Keratinocyte (primary cell): ENCODE results near the gene EIF4E1B. TPM values are rescaled to one million over a fixed set of nuclear protein-coding genes. Genes with fewer than 3 reads are reported as not detected.

Experiments
- DNase-seq: peaks from one replicate; pipeline ENCODE4 v3.0.0-alpha.2; 2011; ENCODE audit warnings: low read depth, missing footprints, low spot score
- FAIRE-seq: peaks from 2 replicates; lab custom pipeline; 2011; peaks lifted over from hg19 to GRCh38; lab: Jason Lieb, UNC
- H2AFZ ChIP-seq: 2 replicates; pipeline ENCODE4 v1.6.0; 2012; ENCODE audit warnings: low read length, control low read depth, inconsistent platforms; ENCODE audit not compliant: control insufficient read depth
- H3K27ac ChIP-seq: 2 replicates; pipeline ENCODE4 v1.5.1; 2011; ENCODE audit warnings: low read length; ENCODE audit not compliant: control insufficient read depth, insufficient read depth
- H3K27me3 ChIP-seq: 3 replicates; pipeline ENCODE4 v1.6.0; 2011; ENCODE audit warnings: low read length; ENCODE audit not compliant: control insufficient read depth, insufficient read depth; ENCODE audit errors: extremely low read depth
- H3K36me3 ChIP-seq, 2 experiments: 2 replicates in 1 of 2; 3 replicates in 1 of 2; pipeline ENCODE4 v1.5.1; 2011; ENCODE audit warnings: low read length in 2 of 2, mild to moderate bottlenecking in 1 of 2; ENCODE audit not compliant: control insufficient read depth in 2 of 2, insufficient read depth in 2 of 2; ENCODE audit errors: extremely low read depth in 1 of 2
- H3K4me1 ChIP-seq: 3 replicates; pipeline ENCODE4 v1.5.1; 2011; ENCODE audit warnings: low read length; ENCODE audit not compliant: control insufficient read depth, insufficient read depth; ENCODE audit errors: extremely low read depth
- H3K4me2 ChIP-seq: 3 replicates; pipeline ENCODE4 v1.6.0; 2011; ENCODE audit warnings: low read depth, low read length; ENCODE audit not compliant: control insufficient read depth, insufficient read depth; ENCODE audit errors: extremely low read depth
- H3K4me3 ChIP-seq, 3 experiments: fragments of 200-600 bp in 1 of 3; sonication (generic) in 1 of 3; 2 replicates in 2 of 3; 3 replicates in 1 of 3; pipeline ENCODE4 v1.5.1; 2011 to 2016; ENCODE audit warnings: low read length in 3 of 3, mild to moderate bottlenecking in 3 of 3, control low read depth in 2 of 3, inconsistent platforms in 1 of 3, low read depth in 1 of 3, mixed read lengths in 1 of 3, mixed run types in 1 of 3, moderate library complexity in 1 of 3; ENCODE audit not compliant: control insufficient read depth in 2 of 3, insufficient read depth in 2 of 3; ENCODE audit errors: extremely low read depth in 1 of 3
- H3K79me2 ChIP-seq: 2 replicates; pipeline ENCODE4 v1.6.0; 2012; ENCODE audit warnings: low read length; ENCODE audit not compliant: control insufficient read depth, insufficient read depth
- H3K9ac ChIP-seq: 3 replicates; pipeline ENCODE4 v1.6.0; 2011; ENCODE audit warnings: low read length; ENCODE audit not compliant: control insufficient read depth, insufficient read depth; ENCODE audit errors: extremely low read depth
- H3K9me1 ChIP-seq: 3 replicates; pipeline ENCODE4 v1.6.0; 2011; ENCODE audit warnings: low read length; ENCODE audit not compliant: control insufficient read depth, insufficient read depth; ENCODE audit errors: extremely low read depth
- H3K9me3 ChIP-seq: 2 replicates; pipeline ENCODE4 v1.5.1; 2012; ENCODE audit warnings: low read depth, low read length; ENCODE audit not compliant: control insufficient read depth
- H4K20me1 ChIP-seq: 3 replicates; pipeline ENCODE4 v1.6.0; 2011; ENCODE audit warnings: low read length; ENCODE audit not compliant: control insufficient read depth, insufficient read depth; ENCODE audit errors: extremely low read depth
- EZH2 ChIP-seq: IDR thresholded peaks from one replicate; pipeline ENCODE4 v1.6.1; 2012; ENCODE audit warnings: inconsistent platforms, mild to moderate bottlenecking, low read length, moderate library complexity
- dilution Hi-C: fragments of 300-500 bp; cut with MboI; formaldehyde crosslinking; loops from one replicate; pipeline ENCODE4 v1.7.0; 2020; ENCODE audit warnings: low sequenced_read_pairs; ENCODE audit not compliant: extremely low pct_ligation_motif_present
- polyA plus RNA-seq, 5 experiments: library from polyadenylated mRNA; depleted of rRNA in 3 of 5; stranded (reverse) in 3 of 5; stranded (forward) in 1 of 5; unstranded in 1 of 5; fragments of >200 nt; gene quantifications; 1 replicate in 1 of 5; 2 replicates in 3 of 5; 3 replicates in 1 of 5; pipeline versions ENCODE4 v1.2.1 to v1.2.3, GENCODE V29; 2011 to 2012; ENCODE audit warnings: missing spikeins in 2 of 5, low read depth in 1 of 5, low replicate concordance in 1 of 5
- TF ChIP-seq, protein P1 (sequence below), 3 experiments: IDR thresholded peaks in 1 of 3; conservative IDR thresholded peaks in 1 of 3; optimal IDR thresholded peaks in 1 of 3; 2 replicates in 2 of 3; 3 replicates in 1 of 3; pipeline versions ENCODE3 to v1.5.1; 2011; ENCODE audit warnings: low read length in 3 of 3, mild to moderate bottlenecking in 3 of 3, moderate library complexity in 2 of 3, control low read depth in 1 of 3, inconsistent platforms in 1 of 3; ENCODE audit not compliant: insufficient read depth in 2 of 3; ENCODE audit errors: extremely low read depth in 1 of 3

The EIF4E1B gene
- polyA plus RNA-seq, 1 donor (not counting 4 experiments of a cell fraction or from before 2014, with no cell fraction given), result not detected

DNA sequence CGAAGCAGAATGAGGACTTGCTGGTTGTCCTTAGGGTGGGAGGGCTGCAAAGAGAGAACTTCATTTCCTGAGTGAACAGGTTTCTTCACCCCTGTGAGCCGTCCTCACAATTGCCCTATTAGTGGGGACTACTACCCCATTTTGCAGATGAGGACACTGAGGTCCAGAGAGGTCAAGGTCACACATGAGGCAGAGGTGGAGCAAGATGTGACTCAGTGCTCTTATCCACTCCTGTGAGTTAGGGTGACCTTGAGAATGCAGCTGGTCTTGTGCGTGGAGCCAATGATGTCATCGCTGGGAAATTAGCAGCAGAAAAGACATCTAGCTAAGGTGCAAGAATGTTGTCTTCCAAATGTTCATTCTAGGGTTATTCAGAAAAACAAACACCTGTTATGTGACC lies 47.4 kb upstream of the EIF4E1B start:
- no peak for DNase-seq
- FAIRE-seq, result no peak

DNA sequence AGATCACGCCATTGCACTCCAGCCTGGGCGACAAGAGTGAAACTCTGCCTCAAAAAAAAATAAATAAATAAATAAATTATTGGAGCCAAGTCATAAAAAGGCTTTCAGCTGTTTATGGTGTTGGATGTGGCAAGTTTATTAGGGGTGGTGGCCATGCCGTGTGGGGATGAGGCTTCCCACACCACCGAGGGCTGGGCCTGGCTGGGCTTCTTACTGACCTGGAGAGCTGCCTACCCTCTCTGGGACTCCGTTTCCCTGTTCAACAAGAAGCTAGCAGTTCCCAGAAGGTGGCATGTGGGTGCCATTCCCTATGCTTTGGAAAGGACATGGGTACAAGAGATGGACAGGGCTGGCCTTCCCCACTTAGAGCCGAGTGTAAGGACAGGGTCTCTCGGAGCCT lies 43.1 kb upstream of the EIF4E1B start:
- no peak for FAIRE-seq
- Histone ChIP-seq H2AFZ (no peak overlapping the region), H3K4me2 (no peak overlapping the region), H3K4me1 (peaks cover 8% of the 10 kb centered on the region), H4K20me1 (no peaks in the 10 kb centered on the region), H3K79me2 (no peaks in the 10 kb centered on the region), H3K4me3 (no peak overlapping the region), H3K27me3 (no peaks in the 10 kb centered on the region), H3K27ac (no peak overlapping the region), H3K36me3 (no peaks in the 10 kb centered on the region), H3K9ac (no peak overlapping the region), H3K9me3 (peaks cover 13% of the 10 kb centered on the region), H3K9me1 (no peaks in the 10 kb centered on the region)
- no peak for TF ChIP-seq EZH2
- TF ChIP-seq, protein P1, sequence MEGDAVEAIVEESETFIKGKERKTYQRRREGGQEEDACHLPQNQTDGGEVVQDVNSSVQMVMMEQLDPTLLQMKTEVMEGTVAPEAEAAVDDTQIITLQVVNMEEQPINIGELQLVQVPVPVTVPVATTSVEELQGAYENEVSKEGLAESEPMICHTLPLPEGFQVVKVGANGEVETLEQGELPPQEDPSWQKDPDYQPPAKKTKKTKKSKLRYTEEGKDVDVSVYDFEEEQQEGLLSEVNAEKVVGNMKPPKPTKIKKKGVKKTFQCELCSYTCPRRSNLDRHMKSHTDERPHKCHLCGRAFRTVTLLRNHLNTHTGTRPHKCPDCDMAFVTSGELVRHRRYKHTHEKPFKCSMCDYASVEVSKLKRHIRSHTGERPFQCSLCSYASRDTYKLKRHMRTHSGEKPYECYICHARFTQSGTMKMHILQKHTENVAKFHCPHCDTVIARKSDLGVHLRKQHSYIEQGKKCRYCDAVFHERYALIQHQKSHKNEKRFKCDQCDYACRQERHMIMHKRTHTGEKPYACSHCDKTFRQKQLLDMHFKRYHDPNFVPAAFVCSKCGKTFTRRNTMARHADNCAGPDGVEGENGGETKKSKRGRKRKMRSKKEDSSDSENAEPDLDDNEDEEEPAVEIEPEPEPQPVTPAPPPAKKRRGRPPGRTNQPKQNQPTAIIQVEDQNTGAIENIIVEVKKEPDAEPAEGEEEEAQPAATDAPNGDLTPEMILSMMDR (optimal IDR thresholded peaks at IDR 0.05 in 1 of 3, IDR thresholded peaks at IDR 0.05 in 1 of 3, conservative IDR thresholded peaks at IDR 0.05 in 1 of 3; ENCODE audit: extremely low read depth in 1 of 3, insufficient read depth in 2 of 3, low read length in 3 of 3), result no peak
- dilution Hi-C loops, result no loop called here
- no peak for DNase-seq

More for the DNA sequence above, 47.4 kb upstream of the EIF4E1B start:
- H4K20me1 ChIP-seq, result no peaks in the 10 kb centered on the region
- H3K4me2 ChIP-seq, result no peak overlapping the region
- no peak overlapping the region for H2AFZ ChIP-seq
- H3K79me2 ChIP-seq, result no peaks in the 10 kb centered on the region
- no peaks in the 10 kb centered on the region for H3K36me3 ChIP-seq
- no peaks in the 10 kb centered on the region for H3K4me1 ChIP-seq
- no peaks in the 10 kb centered on the region for H3K9me1 ChIP-seq
- no peak overlapping the region for H3K4me3 ChIP-seq
- dilution Hi-C loops, result no loop called here
- no peaks in the 10 kb centered on the region for H3K27me3 ChIP-seq
- TF ChIP-seq, protein P1 (optimal IDR thresholded peaks at IDR 0.05 in 1 of 3, IDR thresholded peaks at IDR 0.05 in 1 of 3, conservative IDR thresholded peaks at IDR 0.05 in 1 of 3; ENCODE audit: extremely low read depth in 1 of 3, insufficient read depth in 2 of 3, low read length in 3 of 3), result no peak
- TF ChIP-seq EZH2, result no peak
- H3K9me3 ChIP-seq, result peaks cover 7% of the 10 kb centered on the region
- no peak overlapping the region for H3K9ac ChIP-seq
- no peak overlapping the region for H3K27ac ChIP-seq
